MM.1S (cell line): ENCODE results near the gene WDFY2.

Experiments used
- DNase-seq: peaks from one replicate; pipeline ENCODE4 v3.0.0-alpha.2; 2015
- H2AFZ ChIP-seq: fragments of 300-600 bp; sonication (generic); 2 replicates; pipeline ENCODE4 v1.6.0; 2016; ENCODE audit warnings: antibody characterized with exemption, low read length
- H3F3A ChIP-seq: fragments of 300-600 bp; sonication (generic); 2 replicates; pipeline ENCODE4 v1.6.1; 2016; ENCODE audit warnings: mild to moderate bottlenecking, antibody characterized with exemption, low read length, moderate library complexity, mixed read lengths; ENCODE audit not compliant: insufficient read depth
- H3K27ac ChIP-seq: fragments of 300-600 bp; sonication (generic); 2 replicates; pipeline ENCODE4 v1.5.1; 2016; ENCODE audit warnings: mild to moderate bottlenecking, low read length
- H3K27me3 ChIP-seq: fragments of 300-600 bp; sonication (generic); replicated peaks from 2 replicates; pipeline ENCODE4 v1.6.0; 2016; ENCODE audit warnings: low read length; ENCODE audit not compliant: insufficient read depth
- H3K36me3 ChIP-seq: fragments of 300-600 bp; sonication (generic); replicated peaks from 2 replicates; pipeline ENCODE4 v1.6.1; 2016; ENCODE audit warnings: mild to moderate bottlenecking, low read length, mixed read lengths; ENCODE audit not compliant: insufficient read depth
- H3K4me1 ChIP-seq: fragments of 300-600 bp; sonication (generic); 2 replicates; pipeline ENCODE4 v1.6.1; 2016; ENCODE audit warnings: low read length, mixed read lengths
- H3K4me2 ChIP-seq: fragments of 300-600 bp; sonication (generic); 2 replicates; pipeline ENCODE4 v1.6.0; 2016; ENCODE audit warnings: low read depth, low read length
- H3K4me3 ChIP-seq: fragments of 300-600 bp; sonication (generic); 2 replicates; pipeline ENCODE4 v1.5.1; 2016; ENCODE audit warnings: low read length, mixed read lengths
- H3K79me2 ChIP-seq: fragments of 300-600 bp; sonication (generic); 2 replicates; pipeline ENCODE4 v1.6.1; 2016; ENCODE audit warnings: mixed run types, low read length, mixed read lengths
- H3K9ac ChIP-seq: fragments of 300-600 bp; sonication (generic); 2 replicates; pipeline ENCODE4 v1.6.1; 2016; ENCODE audit warnings: low read length, mixed read lengths
- H3K9me2 ChIP-seq: fragments of 300-600 bp; sonication (generic); replicated peaks from 2 replicates; pipeline ENCODE4 v1.6.1; 2016; ENCODE audit warnings: mild to moderate bottlenecking, low read length, mixed read lengths; ENCODE audit not compliant: insufficient read depth
- H3K9me3 ChIP-seq: fragments of 300-600 bp; sonication (generic); replicated peaks from 2 replicates; pipeline ENCODE4 v1.6.1; 2016; ENCODE audit warnings: mild to moderate bottlenecking, low read length, mixed read lengths; ENCODE audit not compliant: insufficient read depth
- H4K20me1 ChIP-seq: fragments of 300-600 bp; sonication (generic); 2 replicates; pipeline ENCODE4 v1.6.1; 2016; ENCODE audit warnings: mild to moderate bottlenecking, low read length, moderate library complexity, mixed read lengths; ENCODE audit not compliant: insufficient read depth
- EZH2 ChIP-seq: fragments of 300-600 bp; sonication (generic); optimal IDR thresholded peaks from 2 replicates; pipeline ENCODE3; 2017; ENCODE audit warnings: low read depth, mild to moderate bottlenecking, antibody characterized with exemption, low read length, mixed read lengths
- EZH2phosphoT487 ChIP-seq: fragments of 300-600 bp; sonication (generic); IDR thresholded peaks from 2 replicates; pipeline ENCODE4 v1.6.1; 2018; ENCODE audit warnings: antibody characterized with exemption, low read length
- TF ChIP-seq, protein P1 (sequence below): fragments of 300-600 bp; sonication (generic); IDR thresholded peaks from 2 replicates; pipeline ENCODE4 v1.5.1; 2016; ENCODE audit warnings: antibody characterized with exemption, low read length, mixed read lengths

WDFY2 gene

DNA sequence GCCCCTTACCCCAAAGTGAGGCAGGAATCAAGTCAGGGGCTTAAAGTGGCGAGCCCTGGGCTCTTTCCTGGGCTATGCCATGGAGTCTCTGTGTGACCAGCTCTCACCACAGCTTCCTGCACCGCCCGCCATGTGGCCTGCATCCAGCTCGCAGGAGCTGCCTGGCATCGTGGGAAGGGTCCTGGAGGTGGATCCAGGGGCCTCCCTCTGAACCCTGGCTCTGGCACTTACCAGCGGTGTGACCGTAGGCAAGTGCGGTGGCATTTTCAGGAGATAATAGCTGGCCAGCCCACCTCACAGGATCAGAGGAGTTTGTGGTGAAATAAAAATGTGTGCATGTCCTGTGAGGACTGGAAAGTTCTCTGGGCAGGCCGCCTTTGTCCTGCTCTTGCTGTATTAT is 193.7 kb downstream of the WDFY2 start:
- no peaks in the 10 kb centered on the region for H3K9me3 ChIP-seq
- H3K79me2 ChIP-seq: no peaks in the 10 kb centered on the region
- H3K9me2 ChIP-seq: no peaks in the 10 kb centered on the region
- no peaks in the 10 kb centered on the region for H3F3A ChIP-seq
- TF ChIP-seq EZH2 (no peak), EZH2phosphoT487 (no peak)
- TF ChIP-seq, protein P1, sequence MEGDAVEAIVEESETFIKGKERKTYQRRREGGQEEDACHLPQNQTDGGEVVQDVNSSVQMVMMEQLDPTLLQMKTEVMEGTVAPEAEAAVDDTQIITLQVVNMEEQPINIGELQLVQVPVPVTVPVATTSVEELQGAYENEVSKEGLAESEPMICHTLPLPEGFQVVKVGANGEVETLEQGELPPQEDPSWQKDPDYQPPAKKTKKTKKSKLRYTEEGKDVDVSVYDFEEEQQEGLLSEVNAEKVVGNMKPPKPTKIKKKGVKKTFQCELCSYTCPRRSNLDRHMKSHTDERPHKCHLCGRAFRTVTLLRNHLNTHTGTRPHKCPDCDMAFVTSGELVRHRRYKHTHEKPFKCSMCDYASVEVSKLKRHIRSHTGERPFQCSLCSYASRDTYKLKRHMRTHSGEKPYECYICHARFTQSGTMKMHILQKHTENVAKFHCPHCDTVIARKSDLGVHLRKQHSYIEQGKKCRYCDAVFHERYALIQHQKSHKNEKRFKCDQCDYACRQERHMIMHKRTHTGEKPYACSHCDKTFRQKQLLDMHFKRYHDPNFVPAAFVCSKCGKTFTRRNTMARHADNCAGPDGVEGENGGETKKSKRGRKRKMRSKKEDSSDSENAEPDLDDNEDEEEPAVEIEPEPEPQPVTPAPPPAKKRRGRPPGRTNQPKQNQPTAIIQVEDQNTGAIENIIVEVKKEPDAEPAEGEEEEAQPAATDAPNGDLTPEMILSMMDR: no peak
- H3K4me2 ChIP-seq: no peak overlapping the region
- no peaks in the 10 kb centered on the region for H4K20me1 ChIP-seq
- H3K36me3 ChIP-seq: no peaks in the 10 kb centered on the region
- H3K4me3 ChIP-seq: no peak overlapping the region
- H3K9ac ChIP-seq: no peak overlapping the region
- no peak overlapping the region for H2AFZ ChIP-seq
- H3K27me3 ChIP-seq: no peaks in the 10 kb centered on the region
- DNase-seq: no peak
- no peak overlapping the region for H3K27ac ChIP-seq
- no peaks in the 10 kb centered on the region for H3K4me1 ChIP-seq

DNA sequence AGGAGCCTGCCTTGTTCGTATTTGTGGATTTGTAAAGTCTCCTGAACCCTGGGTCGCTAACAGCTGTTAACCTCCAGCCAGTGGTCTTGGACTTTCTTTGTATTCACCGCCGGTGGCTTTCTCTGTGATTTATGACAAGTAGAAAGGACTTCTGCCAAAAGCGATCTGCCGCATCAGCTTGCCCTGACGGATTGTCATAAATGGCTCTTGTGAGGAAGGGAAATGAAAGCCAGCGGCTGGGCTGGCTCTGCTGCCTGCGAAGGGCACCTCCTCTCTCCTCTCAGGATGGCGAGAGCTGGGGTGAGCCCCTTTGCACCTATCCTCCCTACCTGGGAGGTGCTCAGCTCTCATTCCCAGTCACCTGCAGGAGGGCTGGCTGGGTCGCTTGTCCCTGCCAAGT is 194.1 kb downstream of the WDFY2 start:
- no peak for DNase-seq
- H3K4me2 ChIP-seq: no peak overlapping the region
- H2AFZ ChIP-seq: no peak overlapping the region
- H3K4me3 ChIP-seq: no peak overlapping the region
- TF ChIP-seq, protein P1: no peak
- TF ChIP-seq EZH2phosphoT487 (no peak), EZH2 (no peak)
- no peaks in the 10 kb centered on the region for H4K20me1 ChIP-seq
- no peaks in the 10 kb centered on the region for H3K4me1 ChIP-seq
- no peaks in the 10 kb centered on the region for H3K36me3 ChIP-seq
- H3K79me2 ChIP-seq: no peaks in the 10 kb centered on the region
- no peak overlapping the region for H3K27ac ChIP-seq
- no peaks in the 10 kb centered on the region for H3K9me3 ChIP-seq
- H3K27me3 ChIP-seq: no peaks in the 10 kb centered on the region
- no peaks in the 10 kb centered on the region for H3F3A ChIP-seq
- H3K9me2 ChIP-seq: no peaks in the 10 kb centered on the region
- H3K9ac ChIP-seq: no peak overlapping the region

DNA sequence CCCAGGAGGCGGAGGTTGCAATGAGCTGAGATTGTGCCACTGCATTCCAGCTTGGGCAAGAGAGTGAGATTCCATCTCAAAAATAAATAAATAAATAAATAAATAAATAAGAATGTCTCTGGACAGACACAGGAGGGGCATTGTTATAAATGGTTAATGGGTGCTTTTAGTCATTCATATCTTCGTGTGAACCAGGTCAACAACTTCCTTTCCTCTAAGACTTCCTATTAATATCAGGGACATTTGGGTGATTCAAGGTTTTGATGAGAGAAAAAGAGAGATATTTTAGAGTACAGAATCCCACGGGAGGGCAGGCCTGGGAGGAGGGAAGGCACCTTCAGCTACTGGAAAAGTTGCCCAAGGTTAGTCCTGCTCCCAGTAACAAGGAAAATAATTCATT is 195.8 kb downstream of the WDFY2 start:
- no peaks in the 10 kb centered on the region for H3K36me3 ChIP-seq
- no peak overlapping the region for H3K4me3 ChIP-seq
- H2AFZ ChIP-seq: no peak overlapping the region
- H3K4me1 ChIP-seq: no peaks in the 10 kb centered on the region
- TF ChIP-seq, protein P1: no peak
- TF ChIP-seq EZH2 (no peak), EZH2phosphoT487 (no peak)
- H3F3A ChIP-seq: no peaks in the 10 kb centered on the region
- H3K27me3 ChIP-seq: no peaks in the 10 kb centered on the region
- H3K79me2 ChIP-seq: no peaks in the 10 kb centered on the region
- no peaks in the 10 kb centered on the region for H3K9me2 ChIP-seq
- no peak overlapping the region for H3K9ac ChIP-seq
- no peak overlapping the region for H3K4me2 ChIP-seq
- no peak for DNase-seq
- H4K20me1 ChIP-seq: no peaks in the 10 kb centered on the region
- H3K27ac ChIP-seq: no peak overlapping the region
- no peaks in the 10 kb centered on the region for H3K9me3 ChIP-seq
